ENCODE data around the gene MPPED1. TPM values are rescaled to one million over a fixed set of nuclear protein-coding genes. Genes with fewer than 3 reads are reported as not detected.

Gene MPPED1
- total RNA-seq, 1 donor from 2014 or later: 1.7 TPM

- no peak for TF ChIP-seq CTCF (conservative IDR thresholded peaks at IDR 0.05)
- H3K27ac Mint-ChIP-seq (ENCODE audit: unreplicated experiment): no peak overlapping the region
- H3K36me3 Mint-ChIP-seq (ENCODE audit: low read depth): no peaks in the 10 kb centered on the region
- H3K27me3 Mint-ChIP-seq (ENCODE audit: low read depth): no peaks in the 10 kb centered on the region
- peaks cover 8% of the 10 kb centered on the region for H3K9me3 Mint-ChIP-seq
- no peaks in the 10 kb centered on the region for H3K4me1 Mint-ChIP-seq
- H3K4me3 Mint-ChIP-seq: no peak overlapping the region
- DNase-seq (ENCODE audit: low read depth, low spot score): no peak
Observed at GRCh38 chr22:43497956-43498855, 86.4 kb downstream of the MPPED1 start.

GRCh38 chr22:43498856-43499253 lies 87.0 kb downstream of the MPPED1 start:
- TF ChIP-seq CTCF (conservative IDR thresholded peaks at IDR 0.05): no peak
- H3K4me3 Mint-ChIP-seq: no peak overlapping the region
- no peaks in the 10 kb centered on the region for H3K36me3 Mint-ChIP-seq (ENCODE audit: low read depth)
- peaks cover 8% of the 10 kb centered on the region for H3K9me3 Mint-ChIP-seq
- no peaks in the 10 kb centered on the region for H3K4me1 Mint-ChIP-seq
- no peak for DNase-seq (ENCODE audit: low read depth, low spot score)
- H3K27ac Mint-ChIP-seq (ENCODE audit: unreplicated experiment): no peak overlapping the region
- H3K27me3 Mint-ChIP-seq (ENCODE audit: low read depth): no peaks in the 10 kb centered on the region

DNA sequence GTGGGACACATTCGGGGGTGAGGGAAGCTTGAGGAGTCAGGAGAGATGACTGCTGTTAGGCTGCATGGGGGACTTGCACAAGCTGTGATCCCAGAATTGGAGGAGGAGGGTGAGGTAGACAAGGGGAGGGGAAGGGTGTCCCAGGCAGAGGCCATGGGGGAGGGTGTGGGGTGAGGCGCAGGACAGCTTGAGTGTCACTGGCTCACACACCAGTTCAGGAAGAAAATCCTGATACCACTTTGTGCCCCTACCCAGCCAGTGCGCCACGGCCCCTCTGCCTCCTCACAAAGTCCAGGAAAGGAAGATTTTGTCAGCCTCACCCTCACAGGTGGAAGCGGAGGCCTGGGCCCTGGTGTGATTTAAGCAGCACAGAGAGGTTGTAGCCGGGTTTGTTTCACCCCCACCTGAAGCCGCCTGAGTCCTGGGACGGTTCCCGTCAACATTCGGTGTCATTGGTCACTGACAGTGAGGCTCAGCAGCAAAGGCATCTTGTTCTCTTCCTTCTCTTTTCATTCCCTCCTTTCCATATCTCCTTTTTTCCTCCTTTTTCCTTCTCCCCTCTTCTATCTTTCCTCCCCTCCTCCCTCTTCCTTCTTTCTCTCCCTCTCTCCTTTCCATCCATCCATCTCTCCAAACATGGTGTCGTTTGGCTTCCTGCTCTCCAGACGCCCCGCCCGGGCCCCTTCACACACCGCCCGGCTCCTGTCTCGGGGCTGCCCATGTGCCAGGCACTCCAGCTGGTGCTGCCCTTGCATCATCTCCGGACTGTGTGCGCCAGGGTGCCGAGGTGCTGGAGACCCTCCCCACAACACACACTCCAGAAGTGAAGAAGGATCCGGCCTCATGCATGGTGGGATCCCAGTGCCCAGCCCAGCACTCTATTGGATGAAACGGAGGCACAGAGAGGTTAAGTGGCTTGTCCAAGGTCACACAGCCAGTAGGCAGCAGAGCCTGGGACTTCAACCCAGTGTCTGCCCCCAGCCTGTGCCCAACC lies 89.3 kb downstream of the MPPED1 start:
- Mint-ChIP-seq H3K4me3 (no peak overlapping the region), H3K27me3 (ENCODE audit: low read depth) (no peaks in the 10 kb centered on the region), H3K4me1 (no peaks in the 10 kb centered on the region), H3K36me3 (ENCODE audit: low read depth) (no peaks in the 10 kb centered on the region), H3K27ac (ENCODE audit: unreplicated experiment) (no peak overlapping the region), H3K9me3 (peaks cover 6% of the 10 kb centered on the region)
- no peak for DNase-seq (ENCODE audit: low read depth, low spot score)
- TF ChIP-seq CTCF (conservative IDR thresholded peaks at IDR 0.05): no peak

DNA sequence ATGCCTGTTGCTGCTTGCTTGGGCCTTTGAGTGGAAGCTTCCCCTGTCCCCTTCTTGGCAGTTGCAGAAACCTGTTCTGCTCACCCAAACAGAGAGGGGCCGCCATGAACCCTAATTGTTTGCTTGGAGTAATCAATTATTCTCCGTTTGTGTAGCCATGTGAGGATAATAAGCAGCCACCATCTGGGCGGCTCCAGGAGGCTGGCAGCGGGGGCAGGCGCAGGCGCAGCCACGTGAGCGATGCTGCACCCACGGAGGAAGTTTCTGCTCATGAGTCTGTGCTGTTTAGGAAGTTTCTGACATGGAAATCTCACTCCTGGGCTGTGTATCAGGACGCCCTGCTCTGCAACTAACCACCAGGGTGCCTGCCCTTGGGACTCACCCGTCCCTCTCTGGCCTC lies 90.1 kb downstream of the MPPED1 start:
- Mint-ChIP-seq H3K9me3 (peaks cover 6% of the 10 kb centered on the region), H3K27ac (ENCODE audit: unreplicated experiment) (no peak overlapping the region), H3K27me3 (ENCODE audit: low read depth) (no peaks in the 10 kb centered on the region), H3K4me1 (no peaks in the 10 kb centered on the region), H3K36me3 (ENCODE audit: low read depth) (no peaks in the 10 kb centered on the region), H3K4me3 (no peak overlapping the region)
- no peak for DNase-seq (ENCODE audit: low read depth, low spot score)
- no peak for TF ChIP-seq CTCF (conservative IDR thresholded peaks at IDR 0.05)

GRCh38 chr22:43502306-43502874 lies 90.6 kb downstream of the MPPED1 start:
- no peaks in the 10 kb centered on the region for H3K36me3 Mint-ChIP-seq (ENCODE audit: low read depth)
- H3K9me3 Mint-ChIP-seq: peaks cover 1% of the 10 kb centered on the region
- H3K4me1 Mint-ChIP-seq: no peaks in the 10 kb centered on the region
- H3K27me3 Mint-ChIP-seq (ENCODE audit: low read depth): no peaks in the 10 kb centered on the region
- H3K27ac Mint-ChIP-seq (ENCODE audit: unreplicated experiment): no peak overlapping the region
- no peak overlapping the region for H3K4me3 Mint-ChIP-seq
- no peak for TF ChIP-seq CTCF (conservative IDR thresholded peaks at IDR 0.05)
- no peak for DNase-seq (ENCODE audit: low read depth, low spot score)
